Activated CD8-positive, alpha-beta memory T cell treated with anti-CD3 and anti-CD28 coated beads for 48 hours (primary cell): Measurements from ENCODE around the gene LCE3B.

Experiments used
- DNase-seq, 3 experiments: peaks; one replicate each; pipeline ENCODE4 v3.0.0-alpha.2; 2020; ENCODE audit warnings: low read depth in 2 of 3, low spot score in 2 of 3

The LCE3B gene

DNA sequence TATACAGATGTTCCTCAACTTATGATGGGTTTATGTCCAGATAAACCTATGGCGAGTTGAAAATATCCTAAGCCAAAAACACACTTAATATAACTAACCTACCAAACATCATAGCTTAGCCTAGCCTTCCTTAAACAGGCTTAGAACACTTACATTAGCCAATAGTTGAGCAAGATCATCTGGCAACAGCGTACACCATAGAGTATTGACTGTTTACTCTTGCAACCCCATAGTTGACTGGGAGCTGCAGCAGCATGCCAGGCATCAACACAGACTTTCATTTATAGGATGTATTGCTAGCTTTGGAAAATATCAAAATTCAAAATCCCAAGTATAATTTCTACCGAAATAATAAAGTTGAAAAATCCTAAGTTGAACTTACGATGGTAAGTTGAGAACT lies 44.1 kb downstream of the LCE3B start:
- no peak for DNase-seq

DNA sequence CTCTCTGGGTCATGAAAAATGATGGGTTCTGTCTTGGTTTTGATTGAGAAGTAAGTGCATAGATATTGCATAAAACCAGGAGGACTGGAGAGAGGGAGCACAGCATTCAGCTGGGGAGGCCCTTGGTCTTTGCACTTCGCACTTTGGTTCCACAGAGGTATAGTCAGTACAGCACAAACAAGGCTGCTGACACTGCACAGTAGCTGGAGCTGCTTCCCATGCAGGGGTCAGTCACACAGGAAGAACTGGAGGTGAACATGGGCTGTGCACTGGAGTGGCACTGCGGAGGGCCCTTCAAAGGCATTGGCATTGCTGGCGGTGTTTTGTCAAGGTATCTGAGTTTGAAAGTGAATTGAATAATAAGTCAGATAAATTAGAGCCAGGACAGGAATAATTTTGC lies 45.0 kb downstream of the LCE3B start:
- no peak for DNase-seq

DNA sequence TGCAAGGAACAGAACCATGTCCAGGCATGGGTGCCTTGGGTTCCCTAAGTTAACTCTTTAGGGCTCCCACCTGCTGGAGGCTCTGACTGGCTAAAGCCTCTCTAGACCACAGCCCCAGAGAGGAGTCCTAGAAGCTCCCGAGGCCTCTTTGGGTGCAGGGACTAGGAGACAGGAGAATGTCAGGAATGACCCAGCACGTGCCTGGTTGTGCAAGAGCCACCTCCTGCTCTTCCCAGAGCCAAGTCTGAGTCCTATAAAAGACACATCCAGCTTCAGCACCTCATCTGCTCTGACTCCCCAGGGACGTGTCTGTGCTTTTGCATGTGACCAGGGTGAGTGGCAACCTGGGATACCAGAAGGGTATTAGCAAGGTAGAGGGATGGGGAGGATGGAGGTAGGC lies 49.5 kb downstream of the LCE3B start, which contains the start of gene LCE2D:
LCE2D (plus strand) TSS at position 283 of the 400 bp plus-strand sequence. CDS start 726 bp downstream, outside the sequence.
- DNase-seq: no peak
